SK-N-DZ (cell line): ENCODE results near the gene CACNB2.
A peak's percentile ranks its signal among the peaks of the same experiment; 100 is the strongest.

ENCODE experiments used
- DNase-seq: peaks from one replicate; pipeline ENCODE4 v3.0.0-alpha.2; 2015; ENCODE audit warnings: low spot score

CACNB2 gene

GRCh38 chr10:18226336-18226735, 86.1 kb downstream of the CACNB2 start:
- no peak for DNase-seq

- DNase-seq = no peak
These were observed 89.6 kb downstream of the CACNB2 start for GRCh38 chr10:18229826-18230225.

GRCh38 chr10:18230794-18231193, 90.6 kb downstream of the CACNB2 start:
- no peak for DNase-seq

GRCh38 chr10:18231480-18231879, 91.3 kb downstream of the CACNB2 start:
- DNase-seq = no peak

- DNase-seq = no peak
These were observed 93.6 kb downstream of the CACNB2 start for GRCh38 chr10:18233775-18234174.

GRCh38 chr10:18235477-18235876, 95.3 kb downstream of the CACNB2 start:
- no peak for DNase-seq

- DNase-seq = no peak
These were observed 96.5 kb downstream of the CACNB2 start for GRCh38 chr10:18236756-18237155.

- peak; percentile 5 for DNase-seq
These were observed 98.8 kb downstream of the CACNB2 start for GRCh38 chr10:18238870-18239485.

- DNase-seq = no peak
These were observed 100.1 kb downstream of the CACNB2 start for GRCh38 chr10:18240185-18240882.

GRCh38 chr10:18246967-18247366, 106.7 kb downstream of the CACNB2 start:
- no peak for DNase-seq

GRCh38 chr10:18252086-18252485, 111.9 kb downstream of the CACNB2 start:
- DNase-seq = no peak

GRCh38 chr10:18254086-18254485, 113.9 kb downstream of the CACNB2 start:
- no peak for DNase-seq

GRCh38 chr10:18254692-18255091, 114.5 kb downstream of the CACNB2 start:
- DNase-seq = no peak

- DNase-seq = no peak
These were observed 120.2 kb downstream of the CACNB2 start for GRCh38 chr10:18260310-18260922.

- no peak for DNase-seq
These were observed 120.9 kb downstream of the CACNB2 start for GRCh38 chr10:18261063-18261610.

- DNase-seq = no peak
These were observed 121.6 kb downstream of the CACNB2 start for GRCh38 chr10:18261768-18262231.

- DNase-seq = no peak
These were observed 124.3 kb downstream of the CACNB2 start for GRCh38 chr10:18264466-18265050.

GRCh38 chr10:18268005-18268404, 127.8 kb downstream of the CACNB2 start:
- no peak for DNase-seq

GRCh38 chr10:18271491-18271890, 131.3 kb downstream of the CACNB2 start:
- DNase-seq = no peak

GRCh38 chr10:18273039-18273438, 132.8 kb downstream of the CACNB2 start:
- DNase-seq = no peak

GRCh38 chr10:18278181-18278580, 138.0 kb downstream of the CACNB2 start:
- DNase-seq = no peak

- no peak for DNase-seq
These were observed 138.9 kb downstream of the CACNB2 start for GRCh38 chr10:18279173-18279572.
